ENCODE results near the gene BBX.

DNA sequence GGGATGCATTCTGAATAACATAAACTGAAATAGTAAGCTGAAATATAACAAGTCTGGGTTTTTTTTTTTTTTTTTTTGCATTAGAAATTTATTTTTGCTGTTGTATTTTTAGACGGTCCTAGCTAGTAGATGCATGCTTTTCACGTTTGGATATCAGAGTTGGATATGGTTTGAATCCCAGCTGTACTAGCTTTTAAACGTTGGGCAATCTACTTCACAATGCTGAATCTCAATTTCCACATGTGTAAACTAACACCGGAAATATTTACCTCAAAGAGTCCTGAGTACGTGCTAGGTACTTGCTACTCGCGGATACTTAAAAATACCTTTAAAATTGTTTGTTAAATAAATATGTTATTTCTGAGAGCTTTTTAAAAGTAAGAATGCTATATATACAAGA lies 139.8 kb downstream of the BBX start:
- TF ChIP-seq POLR2A (IDR thresholded peaks at IDR 0.05; ENCODE audit: low read length) (no peak), GATA1 (IDR thresholded peaks at IDR 0.05; ENCODE audit: low read depth, low read length) (no peak)
